Measurements from ENCODE around the gene POU4F3. TPM values are rescaled to one million over a fixed set of nuclear protein-coding genes. Genes with fewer than 3 reads are reported as not detected.
"Not testable (repeated sequence)": the region's sequence is repeated elsewhere in the genome, so short reads cannot be mapped to it uniquely, and the experiment has no call there.

POU4F3 gene
- not detected for total RNA-seq

DNA sequence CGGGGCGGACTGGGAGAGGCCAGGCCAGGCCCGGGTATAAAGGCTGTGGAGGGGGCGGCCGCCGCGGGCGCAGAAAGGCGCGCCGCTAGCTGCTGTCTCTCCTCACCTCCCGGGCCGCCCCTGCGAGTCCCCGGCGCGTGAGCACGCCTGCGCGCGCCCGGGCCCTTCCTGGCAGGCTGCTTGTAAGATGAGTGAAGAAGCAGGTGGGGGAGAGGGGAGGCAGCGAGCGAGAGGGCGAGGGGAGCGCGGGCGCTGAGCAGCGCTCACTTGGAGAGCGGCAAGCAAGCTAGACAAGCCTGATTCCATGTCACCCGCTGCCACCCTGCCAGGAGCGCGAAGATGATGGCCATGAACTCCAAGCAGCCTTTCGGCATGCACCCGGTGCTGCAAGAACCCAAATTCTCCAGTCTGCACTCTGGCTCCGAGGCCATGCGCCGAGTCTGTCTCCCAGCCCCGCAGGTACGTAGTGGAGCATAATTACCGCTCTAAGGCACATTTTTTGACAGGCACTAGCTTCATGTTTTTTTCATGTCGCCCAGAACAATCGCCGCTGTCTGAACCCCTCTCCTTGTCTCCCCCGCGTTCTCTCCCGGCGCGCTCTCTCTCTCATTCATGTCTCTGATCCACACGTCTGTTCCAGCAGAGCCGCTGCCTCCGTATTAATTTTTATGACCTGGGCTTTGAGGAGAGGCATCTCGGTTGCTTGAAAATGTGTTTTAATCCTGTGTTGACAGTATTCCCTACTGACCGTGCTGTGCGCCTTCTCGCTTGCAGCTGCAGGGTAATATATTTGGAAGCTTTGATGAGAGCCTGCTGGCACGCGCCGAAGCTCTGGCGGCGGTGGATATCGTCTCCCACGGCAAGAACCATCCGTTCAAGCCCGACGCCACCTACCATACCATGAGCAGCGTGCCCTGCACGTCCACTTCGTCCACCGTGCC is at the start of gene POU4F3:
Gene POU4F3 (plus strand): TSS at position 66 of the 941 bp plus-strand sequence. CDS start 274 bp downstream, at position 340.
- H3K9me3 ChIP-seq, result no peaks in the 10 kb centered on the region
- DNase-seq, result no peak
- no peak for TF ChIP-seq POLR2A (IDR thresholded peaks at IDR 0.05)
- no peak for TF ChIP-seq CTCF (IDR thresholded peaks at IDR 0.05)
- peaks cover 0 to 14% (median 0%) of the 10 kb centered on the region in 3 donors for H3K4me1 ChIP-seq
- no peak within 1 kb of the TSS for H3K4me3 ChIP-seq
- WGBS, 2 donors, result 6 to 18% methylated on average over 53 to 66 of the region's 70 CpGs
- peaks cover 15 to 100% (median 49%) of the 10 kb centered on the region in 4 donors for H3K27me3 ChIP-seq
- no peak within 1 kb of the TSS for H3K27ac ChIP-seq
- intact Hi-C loops (cut with DNase I), result no loop called here
- no peaks in the 10 kb centered on the region for H3K36me3 ChIP-seq

DNA sequence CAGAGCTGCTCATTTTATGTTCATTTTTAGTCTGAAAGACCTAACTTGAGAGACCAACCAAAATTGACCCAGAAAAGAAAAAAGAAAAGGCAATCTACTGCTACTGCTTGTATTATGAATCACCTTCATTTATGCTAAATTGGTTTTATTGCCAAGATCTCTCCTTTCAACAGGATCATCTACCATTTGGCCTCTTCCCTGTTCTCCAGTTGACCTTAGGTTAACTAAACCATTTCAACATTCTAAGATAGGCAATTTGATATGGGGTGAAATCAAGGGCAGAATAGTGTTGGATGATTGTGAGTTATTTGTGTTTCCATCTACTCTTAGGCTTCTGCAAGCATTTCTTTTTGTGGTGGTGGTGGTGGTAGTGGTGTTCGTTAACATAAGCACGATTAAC is 48.3 kb upstream of the POU4F3 start:
- TF ChIP-seq CTCF (IDR thresholded peaks at IDR 0.05) (no peak), POLR2A (IDR thresholded peaks at IDR 0.05) (no peak)
- WGBS, 2 donors, result 85 to 96% methylated on average over 2 of the region's 2 CpGs
- DNase-seq, result no peak
- Histone ChIP-seq H3K4me3 (no peak overlapping the region), H3K27me3 (no peaks in the 10 kb centered on the region), H3K9me3 (no peaks in the 10 kb centered on the region), H3K36me3 (peaks cover 0 to 24% (median 0%) of the 10 kb centered on the region in 3 donors), H3K4me1 (no peaks in the 10 kb centered on the region), H3K27ac (no peak overlapping the region)
- intact Hi-C loops (cut with DNase I), result loop anchor here (5.0 kb wide), 1 partner anchor 137 kb away; no protein-coding TSS in a partner anchor

- intact Hi-C loops (cut with DNase I), result loop anchor here (5.0 kb wide), 1 partner anchor 136 kb away; no protein-coding TSS in a partner anchor
- WGBS, 2 donors, result 20 to 28% methylated on average over 5 of the region's 5 CpGs
- no peak for DNase-seq
Observed at GRCh38 chr5:146291421-146292074, 47.1 kb upstream of the POU4F3 start.

DNA sequence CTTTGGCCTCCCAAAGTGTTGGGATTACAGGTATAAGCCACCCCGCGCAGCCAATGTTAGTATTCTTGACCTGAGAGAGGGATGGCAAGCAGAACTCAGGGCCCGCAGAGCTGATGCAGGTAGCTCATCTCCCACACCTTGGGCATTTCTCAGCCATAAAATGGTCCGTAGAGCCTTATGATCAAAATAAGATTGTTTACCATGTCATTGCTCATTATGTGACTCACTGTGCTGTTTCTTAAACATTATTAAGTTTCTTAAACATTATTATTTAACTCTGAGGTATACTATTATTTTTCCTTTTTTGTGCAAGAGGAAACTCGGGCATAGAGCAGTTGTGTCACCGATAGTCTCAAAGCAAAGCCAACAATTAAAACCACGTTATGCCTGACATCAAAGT is 42.4 kb upstream of the POU4F3 start:
- Histone ChIP-seq H3K27me3 (no peaks in the 10 kb centered on the region), H3K36me3 (no peaks in the 10 kb centered on the region), H3K4me1 (no peaks in the 10 kb centered on the region), H3K27ac (no peak overlapping the region), H3K4me3 (no peak overlapping the region), H3K9me3 (no peaks in the 10 kb centered on the region)
- intact Hi-C loops (cut with DNase I), result no loop called here
- no peak for TF ChIP-seq POLR2A (IDR thresholded peaks at IDR 0.05)
- no peak for TF ChIP-seq CTCF (IDR thresholded peaks at IDR 0.05)
- no peak for DNase-seq
- WGBS, 2 donors, result 75 to 80% methylated on average over 5 to 7 of the region's 7 CpGs

More at GRCh38 chr5:146291421-146292074, 47.1 kb upstream of the POU4F3 start:
- Histone ChIP-seq H3K27ac (no peak overlapping the region), H3K4me1 (no peaks in the 10 kb centered on the region), H3K4me3 (no peak overlapping the region), H3K9me3 (no peaks in the 10 kb centered on the region), H3K27me3 (no peaks in the 10 kb centered on the region), H3K36me3 (peaks cover 0 to 12% (median 0%) of the 10 kb centered on the region in 3 donors)
- no peak for TF ChIP-seq POLR2A (IDR thresholded peaks at IDR 0.05)
- TF ChIP-seq CTCF (IDR thresholded peaks at IDR 0.05), result peak in 5 of 6 experiments; percentile 21 to 51 (median 36)

GRCh38 chr5:146298920-146299319 is 39.7 kb upstream of the POU4F3 start:
- H3K9me3 ChIP-seq; H3K4me1 ChIP-seq; H3K36me3 ChIP-seq; H3K27ac ChIP-seq; intact Hi-C loops (cut with DNase I); H3K27me3 ChIP-seq; DNase-seq; H3K4me3 ChIP-seq: not testable (repeated sequence)
- WGBS, 2 donors, result 95 to 96% methylated on average over 3 of the region's 3 CpGs
